ENCODE results near the gene BIRC7. TPM values are rescaled to one million over a fixed set of nuclear protein-coding genes. Genes with fewer than 3 reads are reported as not detected.

BIRC7 gene
- total RNA-seq, 2 experiments from 2014 or later: 0.42 TPM; not detected in 1

DNA sequence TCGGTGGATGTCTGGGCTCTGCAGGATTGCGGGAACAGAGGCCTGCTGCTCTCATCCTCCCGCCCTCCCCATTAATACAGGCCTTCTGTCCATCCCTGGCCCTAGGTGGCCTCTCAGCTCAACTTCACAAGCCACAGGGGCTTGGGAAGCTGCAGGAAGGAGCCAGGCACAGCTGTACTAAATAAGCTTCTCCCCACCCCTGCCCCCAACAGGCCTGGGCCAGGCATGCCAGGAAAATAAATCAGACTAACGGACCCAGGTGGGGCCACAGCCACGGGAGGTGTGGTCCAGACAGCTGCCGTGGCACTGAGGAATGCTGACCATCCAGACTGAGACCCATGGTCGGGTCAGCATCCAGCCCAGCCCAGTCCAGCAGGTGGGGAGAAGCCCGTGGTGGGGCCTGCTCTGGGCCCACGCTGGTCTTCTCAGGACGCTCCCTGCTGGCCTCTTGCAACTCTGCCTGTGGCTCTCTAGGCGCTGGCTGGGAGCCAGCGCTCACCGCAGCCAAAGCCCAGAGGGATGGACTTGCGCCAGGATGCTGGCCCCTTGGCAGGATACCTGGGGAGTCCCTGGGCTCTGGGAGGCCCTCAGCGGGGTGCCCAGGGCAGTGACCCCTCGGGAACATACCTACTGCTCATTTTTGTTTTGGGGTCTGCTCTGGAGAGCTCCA is 11.2 kb upstream of the BIRC7 start:
- Histone ChIP-seq H3K9me3 (ENCODE audit: low read length) (no peaks in the 10 kb centered on the region), H3K9me2 (ENCODE audit: insufficient read depth, low read length) (no peaks in the 10 kb centered on the region), H3K36me3 (ENCODE audit: insufficient read depth, low read length) (no peaks in the 10 kb centered on the region), H3K4me3 (ENCODE audit: low read depth, low read length, poor library complexity, severe bottlenecking) (no peak overlapping the region), H3K4me1 (ENCODE audit: insufficient read depth, low read length, poor library complexity, severe bottlenecking) (no peaks in the 10 kb centered on the region), H3K79me2 (ENCODE audit: insufficient read depth, low read depth, low read length) (no peaks in the 10 kb centered on the region), H4K20me1 (ENCODE audit: insufficient read depth, low read length) (no peaks in the 10 kb centered on the region), H3K27ac (ENCODE audit: low read depth, low read length, poor library complexity, severe bottlenecking) (no peak overlapping the region), H3K4me2 (ENCODE audit: low read length) (no peak overlapping the region), H2AFZ (ENCODE audit: low read length) (no peak overlapping the region)
- ChIA-PET POLR2A (interaction anchor here (1.5 kb wide), 1 partner anchor 60 kb away, joined by 3 read pairs; no protein-coding TSS in a partner anchor), CTCF (ENCODE audit: unreplicated experiment) (interaction anchor here (0.5 to 0.8 kb wide), 2 partner anchors 22 to 69 kb away, joined by 3 read pairs; no protein-coding TSS in a partner anchor)
- no peak for TF ChIP-seq EZH2phosphoT487 (IDR thresholded peaks at IDR 0.05; ENCODE audit: borderline replicate concordance, low read depth, low read length)
- TF ChIP-seq, protein P1, sequence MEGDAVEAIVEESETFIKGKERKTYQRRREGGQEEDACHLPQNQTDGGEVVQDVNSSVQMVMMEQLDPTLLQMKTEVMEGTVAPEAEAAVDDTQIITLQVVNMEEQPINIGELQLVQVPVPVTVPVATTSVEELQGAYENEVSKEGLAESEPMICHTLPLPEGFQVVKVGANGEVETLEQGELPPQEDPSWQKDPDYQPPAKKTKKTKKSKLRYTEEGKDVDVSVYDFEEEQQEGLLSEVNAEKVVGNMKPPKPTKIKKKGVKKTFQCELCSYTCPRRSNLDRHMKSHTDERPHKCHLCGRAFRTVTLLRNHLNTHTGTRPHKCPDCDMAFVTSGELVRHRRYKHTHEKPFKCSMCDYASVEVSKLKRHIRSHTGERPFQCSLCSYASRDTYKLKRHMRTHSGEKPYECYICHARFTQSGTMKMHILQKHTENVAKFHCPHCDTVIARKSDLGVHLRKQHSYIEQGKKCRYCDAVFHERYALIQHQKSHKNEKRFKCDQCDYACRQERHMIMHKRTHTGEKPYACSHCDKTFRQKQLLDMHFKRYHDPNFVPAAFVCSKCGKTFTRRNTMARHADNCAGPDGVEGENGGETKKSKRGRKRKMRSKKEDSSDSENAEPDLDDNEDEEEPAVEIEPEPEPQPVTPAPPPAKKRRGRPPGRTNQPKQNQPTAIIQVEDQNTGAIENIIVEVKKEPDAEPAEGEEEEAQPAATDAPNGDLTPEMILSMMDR (conservative IDR thresholded peaks at IDR 0.05; ENCODE audit: low read length): no peak
- no peak for DNase-seq (ENCODE audit: low spot score)
- intact Hi-C loops (cut with micrococcal nuclease; ENCODE audit: unreplicated experiment): no loop called here
- BruUV-seq (replicated peaks): no TSS peak

DNA sequence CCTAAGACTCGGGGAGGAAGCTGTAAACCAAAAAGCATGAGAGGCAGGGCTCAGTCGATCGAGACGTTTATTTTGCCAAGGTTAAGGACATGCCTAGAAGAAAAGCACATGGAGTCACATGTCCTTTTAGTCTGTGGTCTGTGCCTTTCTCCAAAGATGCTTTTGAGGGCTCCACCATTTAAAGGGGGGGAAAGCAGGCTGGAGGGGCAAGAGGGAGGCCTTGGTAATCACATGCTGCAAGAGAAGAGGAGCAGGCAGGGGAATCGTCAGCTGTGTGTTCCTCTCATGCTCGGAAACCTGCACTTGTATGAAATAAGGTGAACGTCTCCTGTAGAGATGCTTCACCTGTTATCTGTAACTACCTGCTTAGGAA is 10.6 kb upstream of the BIRC7 start:
- H3K27ac ChIP-seq (ENCODE audit: low read depth, low read length, poor library complexity, severe bottlenecking): no peak overlapping the region
- H3K9me2 ChIP-seq (ENCODE audit: insufficient read depth, low read length): no peaks in the 10 kb centered on the region
- H4K20me1 ChIP-seq (ENCODE audit: insufficient read depth, low read length): no peaks in the 10 kb centered on the region
- intact Hi-C loops (cut with micrococcal nuclease; ENCODE audit: unreplicated experiment): no loop called here
- TF ChIP-seq, protein P1 (conservative IDR thresholded peaks at IDR 0.05; ENCODE audit: low read length): no peak
- no peak for TF ChIP-seq EZH2phosphoT487 (IDR thresholded peaks at IDR 0.05; ENCODE audit: borderline replicate concordance, low read depth, low read length)
- H3K4me3 ChIP-seq (ENCODE audit: low read depth, low read length, poor library complexity, severe bottlenecking): no peak overlapping the region
- no peak for DNase-seq (ENCODE audit: low spot score)
- H3K36me3 ChIP-seq (ENCODE audit: insufficient read depth, low read length): no peaks in the 10 kb centered on the region
- no peaks in the 10 kb centered on the region for H3K79me2 ChIP-seq (ENCODE audit: insufficient read depth, low read depth, low read length)
- H3K9me3 ChIP-seq (ENCODE audit: low read length): no peaks in the 10 kb centered on the region
- H3K4me1 ChIP-seq (ENCODE audit: insufficient read depth, low read length, poor library complexity, severe bottlenecking): no peaks in the 10 kb centered on the region
- BruUV-seq (replicated peaks): no TSS peak
- ChIA-PET CTCF (ENCODE audit: unreplicated experiment) (no interaction called here), POLR2A (interaction anchor here (0.6 to 1.5 kb wide), 2 partner anchors 33 to 60 kb away, joined by 3 read pairs; no protein-coding TSS in a partner anchor)
- no peak overlapping the region for H2AFZ ChIP-seq (ENCODE audit: low read length)
- H3K4me2 ChIP-seq (ENCODE audit: low read length): no peak overlapping the region

Data from OCI-LY7 (cell line).